NK-92 (cell line): ENCODE data around the gene GMPR.

ENCODE experiments used
- DNase-seq: peaks from one replicate; lab custom pipeline; 2025; ENCODE audit not compliant: unreplicated experiment; lab: John Stamatoyannopoulos, UW

The GMPR gene

DNA sequence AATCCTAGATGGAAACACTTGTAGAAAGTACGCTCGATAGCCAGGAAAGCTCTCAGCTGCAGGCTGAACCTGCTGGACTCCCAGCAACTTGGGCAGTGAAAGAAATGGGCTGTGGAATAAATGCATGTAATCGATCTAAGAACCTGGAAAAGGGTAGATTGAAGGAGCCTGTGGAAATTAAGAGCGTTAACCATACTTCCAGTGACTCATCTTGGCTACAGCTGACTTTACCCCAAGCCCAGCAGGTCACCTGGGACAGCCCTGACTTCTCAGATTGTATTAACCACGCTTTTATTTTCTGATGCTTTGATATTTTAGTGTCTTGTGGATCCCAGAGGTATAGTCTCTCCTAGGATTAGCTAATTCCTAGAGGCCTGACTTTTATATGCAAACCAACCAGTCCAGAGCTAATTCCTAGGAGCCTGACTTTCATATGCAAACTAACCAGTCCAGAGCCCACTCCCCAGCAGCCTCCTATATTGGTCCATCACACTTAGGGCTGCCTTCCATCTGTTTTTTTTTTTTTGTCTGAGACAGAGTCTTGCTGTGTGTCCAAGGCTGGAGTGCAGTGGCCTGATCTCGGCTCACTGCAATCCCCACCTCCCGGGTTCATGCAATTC is 86.3 kb downstream of the GMPR start:
- no peak for DNase-seq

DNA sequence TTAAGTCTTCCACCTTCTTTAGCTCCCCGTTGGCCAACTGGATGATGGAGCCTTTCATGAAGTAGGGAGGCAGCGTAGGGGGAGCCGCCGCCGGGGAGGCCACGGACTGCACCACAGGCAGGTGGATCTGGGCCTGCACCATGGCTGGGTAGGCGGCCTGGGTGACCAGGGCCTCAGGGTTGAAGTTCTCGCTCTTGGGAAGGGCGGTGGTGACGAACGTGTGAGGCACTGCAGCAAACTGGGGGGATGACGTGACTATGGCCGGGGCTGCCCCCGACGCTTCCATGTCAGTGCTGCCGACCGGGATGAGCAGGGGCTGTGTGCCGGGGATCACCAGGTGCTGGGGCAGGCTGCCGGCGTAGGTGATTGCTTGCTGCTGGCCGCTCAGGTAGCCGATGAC is 88.1 kb downstream of the GMPR start:
- DNase-seq, result no peak

DNA sequence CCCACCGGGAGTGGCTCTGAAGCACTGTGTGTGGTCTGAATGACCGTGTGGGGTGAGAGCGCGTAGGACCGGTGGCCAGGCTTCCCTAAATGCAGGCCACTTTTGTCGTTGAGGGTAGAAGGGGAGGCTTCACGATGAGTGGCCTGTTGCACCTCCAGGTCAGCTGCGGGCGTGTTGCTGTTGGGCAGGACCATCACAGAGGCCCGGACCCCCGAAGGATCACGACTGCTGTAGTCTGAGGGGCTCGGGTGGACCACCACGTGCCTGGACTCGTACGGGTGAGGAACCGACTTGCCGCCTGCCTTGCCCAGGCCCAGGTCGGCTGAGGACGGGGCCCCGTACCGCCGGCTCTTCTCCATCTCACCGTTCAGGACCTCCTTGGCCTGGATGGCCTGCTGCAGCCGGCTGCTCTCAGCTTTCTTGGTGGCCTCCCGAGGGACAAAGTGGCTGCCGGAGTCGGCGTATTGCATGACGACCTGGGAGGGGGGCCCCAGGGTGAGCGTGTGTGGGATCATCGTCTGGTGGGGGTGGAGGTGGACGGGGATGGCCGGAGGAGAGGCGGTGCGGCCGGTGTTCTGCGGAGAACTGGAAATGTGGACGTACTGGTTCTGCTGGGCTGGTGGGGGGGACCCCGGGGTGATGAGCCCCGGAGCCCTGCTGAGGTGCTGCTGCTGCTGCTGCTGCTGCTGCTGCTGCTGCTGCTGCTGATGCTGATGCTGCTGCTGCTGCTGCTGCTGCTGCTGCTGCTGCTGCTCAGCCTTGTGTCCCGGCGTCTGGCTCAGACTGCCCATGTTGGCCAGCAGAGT is 88.8 kb downstream of the GMPR start:
- no peak for DNase-seq

DNA sequence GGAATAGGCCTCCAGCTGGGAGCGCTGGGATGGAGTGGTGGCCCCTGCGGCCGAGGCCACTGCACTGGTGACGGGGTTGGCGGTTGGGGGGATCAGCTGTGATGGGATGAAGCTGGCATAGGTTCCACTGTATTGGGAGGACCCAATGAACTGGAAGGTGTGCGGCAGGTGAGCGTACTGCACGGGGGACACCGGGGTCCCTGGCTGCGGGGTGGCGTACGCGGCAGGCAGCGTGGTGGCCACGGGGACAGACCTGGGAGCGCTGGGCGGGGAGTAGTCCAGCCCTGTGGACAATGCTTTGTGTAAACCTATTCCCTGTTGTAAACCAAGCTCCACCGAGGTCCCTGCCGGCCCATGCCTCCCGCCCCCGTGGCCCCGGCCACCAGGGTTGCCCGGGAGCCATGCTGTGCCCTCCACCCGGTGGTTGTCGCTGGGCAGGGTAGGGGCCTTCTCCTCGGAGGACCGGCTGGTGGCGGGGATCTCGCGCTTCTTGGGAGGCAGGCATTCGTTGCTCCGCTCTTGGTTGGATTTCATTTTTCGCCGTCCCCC is 89.5 kb downstream of the GMPR start:
- no peak for DNase-seq

DNA sequence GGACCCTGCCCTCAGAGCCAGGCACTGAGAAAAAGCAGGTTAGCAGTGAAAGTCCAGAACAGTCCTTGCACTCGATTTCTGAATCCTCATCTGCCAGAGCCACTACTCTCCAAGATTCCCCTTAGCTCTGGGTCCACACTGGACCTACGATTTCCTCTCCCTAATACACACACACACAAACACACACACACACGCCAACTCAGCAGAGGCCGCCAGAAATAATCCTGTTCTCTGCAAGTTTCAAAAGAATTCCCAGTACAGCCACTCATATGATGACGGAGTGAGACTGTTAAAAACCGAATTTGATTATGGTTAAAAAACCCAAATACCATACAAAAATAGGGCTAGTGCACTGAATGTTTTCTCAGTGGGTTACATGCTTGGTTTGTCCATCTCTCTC is 90.8 kb downstream of the GMPR start:
- DNase-seq, result no peak

DNA sequence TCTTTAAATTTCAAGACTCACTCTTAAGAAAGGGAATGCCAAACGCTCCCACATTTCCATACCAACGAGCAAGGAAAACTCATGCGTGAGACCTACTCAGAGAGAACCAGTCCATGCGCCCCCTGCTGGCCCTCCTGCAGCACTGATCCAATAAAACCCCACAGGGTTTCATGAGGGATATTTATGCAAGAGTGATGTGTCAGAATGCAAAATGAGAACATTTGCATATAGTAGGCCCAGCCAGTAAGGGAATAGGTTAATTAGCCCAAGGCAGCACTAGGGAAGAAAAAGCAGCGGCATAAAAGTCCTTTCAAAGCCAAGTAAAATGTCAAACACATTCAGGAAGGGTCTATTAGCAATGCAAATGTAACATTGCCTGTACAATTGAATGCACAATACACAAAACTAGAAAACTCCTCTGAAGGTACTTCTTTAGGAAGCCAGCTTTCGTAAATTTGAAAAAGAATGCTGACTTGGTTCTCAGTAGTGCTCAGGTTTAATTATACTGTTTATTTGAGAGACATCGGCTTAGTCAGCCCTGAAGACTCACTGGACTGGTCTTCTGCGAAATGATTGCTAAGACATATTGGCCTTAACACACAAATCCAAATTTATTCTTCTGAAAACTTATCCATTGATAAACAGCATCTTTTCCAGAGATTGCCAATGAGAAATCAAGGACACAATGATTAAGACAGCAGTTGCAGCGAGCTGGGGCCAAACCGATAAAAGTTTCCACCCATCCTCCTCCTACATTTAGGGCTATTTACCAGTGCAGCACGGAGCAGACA is 93.2 kb downstream of the GMPR start:
- no peak for DNase-seq

DNA sequence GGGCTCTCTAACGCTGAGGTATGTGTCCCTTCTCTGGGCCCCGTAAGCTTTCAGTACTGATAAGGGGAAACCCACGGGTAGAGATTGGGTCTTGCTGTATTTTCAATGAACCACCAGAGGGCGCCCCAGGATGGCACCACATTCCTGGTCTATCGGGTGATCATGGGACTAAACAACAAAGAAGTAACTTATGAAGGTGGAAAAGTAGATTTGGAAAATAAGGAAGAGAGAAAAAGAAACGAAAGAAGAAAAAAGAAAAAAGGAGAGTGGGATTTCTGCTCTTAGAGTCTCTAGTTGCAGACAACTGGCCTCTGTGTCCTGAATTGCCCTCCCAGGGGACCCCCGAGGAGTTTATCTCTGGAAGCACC is 93.8 kb downstream of the GMPR start:
- DNase-seq, result no peak

DNA sequence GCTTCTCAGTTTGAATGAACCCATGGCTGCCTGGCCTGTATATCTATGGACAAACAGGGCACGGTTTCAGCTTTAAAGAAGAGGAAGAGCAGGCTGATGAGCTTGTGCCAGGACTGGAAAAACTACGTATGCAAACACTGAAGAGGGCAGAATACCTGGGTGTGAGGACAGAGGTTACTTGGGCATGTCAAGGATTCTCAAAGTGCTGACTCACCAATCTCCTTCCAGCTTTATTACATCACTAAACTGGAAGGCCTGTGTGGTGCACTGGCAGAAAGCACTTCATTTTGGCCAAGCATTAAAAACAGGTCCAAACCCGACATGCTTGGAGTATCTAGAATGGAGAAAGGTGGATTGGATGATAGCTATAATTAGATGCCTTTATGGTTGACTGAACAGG is 95.2 kb downstream of the GMPR start:
- no peak for DNase-seq

DNA sequence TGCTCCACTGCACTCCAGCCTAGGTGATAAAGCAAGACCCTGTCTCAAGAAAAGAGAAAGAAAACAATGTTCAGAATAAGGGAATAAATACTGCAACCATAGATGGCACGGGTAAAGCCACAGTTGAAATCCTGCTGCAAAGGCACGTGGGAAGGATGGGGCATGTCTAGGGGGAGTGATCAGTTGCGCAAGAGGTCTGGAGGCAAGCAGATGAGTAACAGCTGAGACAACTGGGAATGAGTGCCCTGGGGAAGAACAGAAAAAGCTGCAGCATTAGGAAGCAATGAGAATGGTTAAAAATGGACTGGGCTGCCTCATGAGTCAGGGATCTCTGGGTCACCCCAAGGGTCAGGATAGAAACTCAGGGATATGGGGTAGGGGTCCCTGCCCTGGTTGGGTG is 96.3 kb downstream of the GMPR start:
- no peak for DNase-seq

DNA sequence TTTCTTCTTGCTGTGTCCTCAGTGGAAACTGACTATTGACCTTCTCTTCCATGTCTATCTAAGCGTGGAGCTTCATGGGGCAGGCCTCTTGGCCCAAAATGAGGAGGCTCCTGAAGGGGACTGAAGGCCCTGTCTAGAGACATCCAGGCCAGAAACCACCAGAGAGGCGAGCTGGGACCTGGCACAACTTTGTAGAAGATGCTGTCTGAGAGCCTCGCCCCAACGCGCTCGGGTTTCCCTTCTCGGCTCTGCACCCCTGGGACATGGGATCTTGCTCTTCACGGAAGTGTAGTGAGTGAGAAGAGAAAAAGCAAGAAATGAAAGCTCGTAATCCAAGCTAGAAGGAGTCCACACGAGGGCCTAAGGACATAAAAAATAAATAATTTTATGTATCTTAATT is 96.8 kb downstream of the GMPR start:
- DNase-seq, result no peak

DNA sequence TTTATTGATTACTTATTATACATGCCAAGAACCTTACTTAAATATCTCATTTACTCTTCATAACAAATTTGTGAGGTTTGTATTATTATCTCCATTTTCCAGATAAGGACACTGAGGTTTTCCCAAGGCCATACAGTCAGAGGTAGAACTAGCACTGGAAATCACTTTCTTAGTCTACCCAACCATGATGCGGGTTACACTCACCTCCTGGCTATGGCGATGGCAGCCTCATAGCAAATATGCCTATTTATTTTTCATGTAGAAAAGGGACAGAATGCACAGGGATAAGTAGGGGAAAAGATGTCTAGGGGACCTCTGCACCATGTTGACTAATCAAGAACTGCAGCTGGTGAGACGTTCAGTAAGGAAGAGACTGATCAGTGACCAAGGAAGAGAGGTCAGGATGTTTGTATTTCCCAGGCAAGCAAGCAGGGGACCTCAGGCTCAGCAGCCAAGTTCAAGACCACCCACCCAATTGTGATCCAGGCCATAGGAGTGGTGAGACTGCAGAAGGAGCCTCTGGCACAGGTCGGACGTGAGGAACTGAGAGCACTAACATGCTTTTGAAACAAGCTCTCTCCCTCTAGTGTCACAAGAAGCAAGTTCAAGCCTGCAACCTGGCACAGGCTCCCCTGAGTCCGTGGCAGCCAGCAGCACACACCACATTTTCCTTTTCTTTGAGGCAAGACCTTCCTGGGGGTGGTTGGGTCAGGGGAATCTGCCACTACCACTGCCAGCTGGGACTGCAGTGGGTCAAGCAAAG is 97.8 kb downstream of the GMPR start:
- DNase-seq, result no peak

DNA sequence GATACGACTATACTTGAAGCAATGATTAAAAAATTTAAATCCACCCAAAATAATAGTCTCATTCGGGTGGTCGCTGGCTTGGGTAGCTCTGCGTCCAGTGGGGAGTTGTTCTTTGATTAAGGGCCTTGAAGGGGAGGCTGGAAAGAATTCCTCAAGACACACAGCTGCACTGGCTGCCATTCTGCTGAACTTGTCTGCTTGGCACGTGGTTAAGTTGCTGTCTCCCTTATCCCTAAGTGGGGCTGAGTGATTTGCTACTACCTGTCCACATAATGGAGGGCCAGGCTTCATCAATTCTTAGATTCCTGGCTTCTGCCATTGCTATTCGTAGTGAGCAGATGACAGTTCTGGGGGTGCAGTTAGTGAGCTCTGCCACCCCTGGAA is 98.5 kb downstream of the GMPR start:
- no peak for DNase-seq

DNA sequence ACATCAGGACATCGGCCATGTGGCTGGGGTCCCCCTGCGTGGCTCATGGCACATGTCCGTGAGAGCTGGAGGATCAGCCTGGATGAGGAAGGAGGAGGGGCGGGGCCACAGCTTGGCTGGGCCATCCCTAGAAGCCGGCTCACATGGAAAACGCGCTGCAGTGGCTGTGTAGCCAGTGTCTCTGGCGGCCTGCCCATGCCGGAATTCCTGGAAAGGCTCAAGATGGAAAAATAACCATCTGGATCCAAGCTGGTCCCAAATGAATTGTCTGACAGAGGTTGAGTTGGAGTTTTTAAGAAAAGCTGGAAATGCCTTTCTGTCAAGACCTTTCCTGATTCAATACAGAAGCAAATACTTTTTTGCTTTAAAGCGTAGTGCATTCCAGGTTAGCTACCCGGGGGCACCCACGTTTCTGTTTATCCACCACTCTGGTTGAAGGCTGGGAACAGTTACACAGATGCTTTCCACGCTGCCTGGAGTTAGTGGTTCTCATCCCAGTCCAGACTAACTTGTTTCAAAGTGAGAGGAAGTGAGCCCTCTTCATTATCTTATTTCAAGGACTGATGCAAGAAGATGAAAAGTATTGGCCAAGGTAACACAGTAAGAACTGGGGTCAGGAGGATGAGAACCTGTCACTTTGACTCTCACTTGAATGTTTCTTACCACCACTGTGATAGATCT is 99.0 kb downstream of the GMPR start:
- no peak for DNase-seq

DNA sequence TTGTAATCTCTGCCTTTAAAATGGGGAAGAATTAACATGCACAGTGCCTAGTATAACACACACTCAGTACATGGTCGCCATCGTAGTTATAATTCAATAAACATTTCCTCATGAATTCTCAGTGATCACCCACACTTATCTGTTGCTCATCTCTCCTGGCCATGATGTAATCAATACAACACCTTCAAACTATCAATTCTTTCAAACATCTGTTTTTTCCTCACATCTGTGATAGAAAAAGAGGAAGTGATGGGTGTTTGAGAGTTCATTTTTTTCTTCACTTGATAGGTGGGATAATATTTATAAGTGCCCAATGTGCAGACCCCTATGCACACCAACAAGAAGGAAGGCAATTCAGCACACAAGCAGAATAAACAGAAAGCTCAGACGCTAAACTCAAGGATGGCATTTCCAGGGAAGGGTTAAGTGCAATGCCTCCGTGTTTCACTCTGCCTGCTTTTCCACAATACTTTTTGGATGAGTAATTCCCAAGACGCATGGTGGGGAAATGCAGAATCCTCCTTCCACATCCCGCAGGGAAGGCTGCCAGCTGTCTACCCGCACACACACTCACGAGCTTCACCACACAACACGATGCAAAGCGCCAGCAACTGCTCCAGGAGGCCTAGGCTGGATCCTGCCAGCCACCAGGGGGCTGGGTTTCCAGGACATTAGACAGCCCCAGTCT is 100.3 kb downstream of the GMPR start:
- DNase-seq, result no peak

DNA sequence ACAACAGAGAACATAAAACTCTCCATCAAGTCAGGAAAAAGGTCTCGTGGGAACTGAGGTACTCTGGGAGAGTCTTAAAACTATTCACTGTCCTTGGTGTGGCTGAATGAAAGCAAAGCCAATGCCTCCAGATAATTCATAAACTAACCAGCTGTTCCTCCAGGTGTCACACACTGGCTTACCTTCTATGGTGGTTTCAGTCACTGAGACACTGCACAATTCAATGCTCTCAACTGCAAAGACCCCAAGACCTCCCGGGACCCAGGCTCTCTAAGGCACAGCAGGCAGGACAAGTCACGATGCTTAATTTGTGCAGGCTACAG is 100.8 kb downstream of the GMPR start:
- DNase-seq, result no peak

DNA sequence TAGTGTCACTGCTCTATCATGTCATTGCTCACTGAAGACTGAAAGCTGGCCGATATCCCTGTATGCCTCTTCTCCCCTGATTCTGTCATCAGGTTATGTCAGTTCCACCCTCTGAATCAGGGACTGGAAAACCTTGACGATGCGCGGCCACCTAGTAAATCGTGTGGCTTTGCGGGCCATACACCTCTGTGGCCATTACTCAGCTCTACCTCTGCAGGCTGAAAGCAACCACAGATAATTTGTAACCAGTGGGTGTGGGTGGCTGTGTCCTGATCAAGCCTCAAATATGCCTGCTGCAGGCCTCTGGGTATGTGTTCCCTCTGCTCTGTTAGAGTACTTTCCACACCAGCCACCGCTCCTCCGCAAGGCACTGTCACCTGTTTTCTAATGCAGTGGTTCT is 105.2 kb downstream of the GMPR start:
- DNase-seq, result no peak

DNA sequence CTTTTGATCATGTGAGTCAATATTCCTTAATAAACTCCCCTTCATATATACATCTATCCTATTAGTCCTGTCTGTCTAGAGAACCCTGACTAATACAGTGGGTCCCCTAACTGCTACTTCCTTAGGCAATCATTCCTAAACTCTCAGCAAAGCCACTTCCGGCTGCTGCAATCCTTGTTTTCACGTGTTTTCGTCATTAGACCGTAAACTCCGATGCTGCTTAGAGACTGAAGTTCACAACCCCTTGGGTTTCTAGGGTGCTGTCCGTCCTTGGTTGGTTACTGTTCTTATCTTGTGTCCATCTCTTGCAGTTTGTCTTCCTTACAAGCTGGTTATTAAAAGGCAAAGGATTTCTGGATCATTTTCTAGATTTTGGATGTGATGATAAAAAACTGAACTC is 106.4 kb downstream of the GMPR start:
- DNase-seq, result no peak
